Hepatocyte (in vitro differentiated cells): ENCODE measurements around the gene IL13RA1.

Source experiments
- EZH2 ChIP-seq: fragments of 200-600 bp; sonication (generic); IDR thresholded peaks from 2 replicates; pipeline ENCODE4 v1.6.1; 2016; ENCODE audit warnings: antibody characterized with exemption, mild to moderate bottlenecking, borderline replicate concordance
- EZH2phosphoT487 ChIP-seq: fragments of 200-600 bp; sonication (generic); IDR thresholded peaks from one replicate; pipeline ENCODE4 v1.6.1; 2018; ENCODE audit warnings: antibody characterized with exemption, mild to moderate bottlenecking, low read depth, moderate library complexity; ENCODE audit not compliant: unreplicated experiment, severe bottlenecking
- TF ChIP-seq, protein P1 (sequence below): fragments of 200-600 bp; sonication (generic); IDR thresholded peaks from 2 replicates; pipeline ENCODE4 v1.5.1; 2016; ENCODE audit warnings: antibody characterized with exemption, mild to moderate bottlenecking; ENCODE audit not compliant: poor library complexity

DNA sequence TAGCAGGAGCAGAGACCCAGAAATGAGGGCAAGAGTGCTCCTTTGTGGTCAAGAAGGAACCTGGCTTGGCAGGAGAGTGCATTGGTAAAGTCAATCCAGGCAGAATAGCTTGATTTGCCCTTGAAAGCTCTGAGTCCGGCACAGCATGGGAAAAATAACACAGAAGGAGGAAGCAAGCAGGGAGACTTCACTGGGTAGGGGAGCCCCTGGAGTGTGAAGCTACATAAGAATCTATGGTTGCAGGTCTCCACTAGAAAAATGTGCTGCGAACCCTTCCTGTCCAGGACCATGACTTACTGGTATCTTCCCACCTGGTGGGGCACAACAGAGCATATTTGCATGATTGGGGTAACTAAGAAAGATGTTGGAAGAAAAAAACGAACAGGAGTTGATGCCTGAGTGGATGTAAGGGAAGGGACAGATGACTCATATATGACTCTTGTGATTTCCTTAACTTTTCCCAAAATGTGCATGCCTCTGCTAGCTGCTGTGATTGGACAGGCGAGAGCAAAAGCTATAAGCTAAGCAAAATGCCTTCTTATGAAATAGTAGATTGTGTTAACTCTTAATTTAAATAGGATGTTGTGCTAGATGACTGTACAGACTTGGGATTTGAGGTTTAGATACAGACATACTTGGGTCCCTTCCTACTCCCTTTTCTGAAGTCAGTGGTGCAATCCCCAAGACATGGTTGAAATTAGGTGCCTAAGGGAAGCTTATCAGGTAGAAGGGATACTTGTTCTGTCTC is 3.3 kb downstream of the IL13RA1 start:
- TF ChIP-seq, protein P1, sequence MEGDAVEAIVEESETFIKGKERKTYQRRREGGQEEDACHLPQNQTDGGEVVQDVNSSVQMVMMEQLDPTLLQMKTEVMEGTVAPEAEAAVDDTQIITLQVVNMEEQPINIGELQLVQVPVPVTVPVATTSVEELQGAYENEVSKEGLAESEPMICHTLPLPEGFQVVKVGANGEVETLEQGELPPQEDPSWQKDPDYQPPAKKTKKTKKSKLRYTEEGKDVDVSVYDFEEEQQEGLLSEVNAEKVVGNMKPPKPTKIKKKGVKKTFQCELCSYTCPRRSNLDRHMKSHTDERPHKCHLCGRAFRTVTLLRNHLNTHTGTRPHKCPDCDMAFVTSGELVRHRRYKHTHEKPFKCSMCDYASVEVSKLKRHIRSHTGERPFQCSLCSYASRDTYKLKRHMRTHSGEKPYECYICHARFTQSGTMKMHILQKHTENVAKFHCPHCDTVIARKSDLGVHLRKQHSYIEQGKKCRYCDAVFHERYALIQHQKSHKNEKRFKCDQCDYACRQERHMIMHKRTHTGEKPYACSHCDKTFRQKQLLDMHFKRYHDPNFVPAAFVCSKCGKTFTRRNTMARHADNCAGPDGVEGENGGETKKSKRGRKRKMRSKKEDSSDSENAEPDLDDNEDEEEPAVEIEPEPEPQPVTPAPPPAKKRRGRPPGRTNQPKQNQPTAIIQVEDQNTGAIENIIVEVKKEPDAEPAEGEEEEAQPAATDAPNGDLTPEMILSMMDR = no peak
- TF ChIP-seq EZH2phosphoT487 (no peak), EZH2 (no peak)
